K562 (cell line): ENCODE data around the gene CYS1. TPM values are rescaled to one million over a fixed set of nuclear protein-coding genes. Genes with fewer than 3 reads are reported as not detected.

ENCODE experiments used
- ATAC-seq: fragments of 200-7000 bp; cut with Tn5 transposase; 3 replicates; pipeline ENCODE4 v1.9.1; 2020; ENCODE audit warnings: moderate library complexity
- BruUV-seq: library from RNA; stranded (reverse); fragments of 400-500 nt; replicated peaks from 2 replicates; lab custom pipeline; 2021; lab: Mats Ljungman, UMichigan
- CTCF ChIA-PET: fragments of 300-600 bp; formaldehyde crosslinking; extraction: SDS; loops from one replicate; lab custom pipeline; 2021; ENCODE audit warnings: low intra/inter-chr PET ratio; lab: Yijun Ruan, JAX
- POLR2A ChIA-PET: fragments of 300-600, 350-650 bp; sonication (Branson Sonifier 250); formaldehyde crosslinking; extraction: SDS; loops from one replicate; lab custom pipeline; 2021; ENCODE audit warnings: antibody characterized with exemption, inconsistent platforms; lab: Yijun Ruan, JAX
- DNase-seq, 4 experiments: peaks; one replicate each; pipeline versions ENCODE4 v3.0.0 to v3.0.0-alpha.2; 2011 to 2018; ENCODE audit warnings: low spot score in 3 of 4, mixed read lengths in 3 of 4; ENCODE audit errors: extremely low read depth in 1 of 4
- FAIRE-seq: peaks from 2 replicates; lab custom pipeline; 2011; peaks lifted over from hg19 to GRCh38; lab: Jason Lieb, UNC
- H2AFZ ChIP-seq: 2 replicates; pipeline ENCODE4 v1.6.0; 2011; ENCODE audit warnings: low read depth, low read length, control low read depth, inconsistent platforms
- H3K27ac ChIP-seq: fragments of 200-600 bp; 3 replicates; pipeline ENCODE4 v1.8.0; 2011; ENCODE audit warnings: low read depth, mild to moderate bottlenecking, control low read depth, inconsistent platforms, low read length, moderate library complexity, mixed read lengths; ENCODE audit errors: extremely low read depth
- H3K27me3 ChIP-seq, 2 experiments: fragments of 300-600 bp in 1 of 2; 2 replicates in 1 of 2; 3 replicates in 1 of 2; pipeline versions ENCODE4 v1.6.0 to v1.8.0; 2011; ENCODE audit warnings: inconsistent platforms in 2 of 2, low read length in 2 of 2, mild to moderate bottlenecking in 1 of 2, mixed read lengths in 1 of 2, moderate library complexity in 1 of 2; ENCODE audit not compliant: control insufficient read depth in 2 of 2, insufficient read depth in 2 of 2
- H3K36me3 ChIP-seq: fragments of 300-600 bp; 3 replicates; pipeline ENCODE4 v1.8.0; 2011; ENCODE audit warnings: mild to moderate bottlenecking, low read length, inconsistent platforms; ENCODE audit not compliant: control insufficient read depth, insufficient read depth
- H3K4me1 ChIP-seq, 2 experiments: fragments of 200-600 bp in 1 of 2; replicated peaks in 1 of 2; 2 replicates in 1 of 2; 3 replicates in 1 of 2; pipeline versions ENCODE4 v1.5.1 to v1.8.0; 2011; ENCODE audit warnings: inconsistent platforms in 2 of 2, low read length in 2 of 2, mild to moderate bottlenecking in 1 of 2, mixed read lengths in 1 of 2, moderate library complexity in 1 of 2; ENCODE audit not compliant: control insufficient read depth in 2 of 2, insufficient read depth in 2 of 2
- H3K4me2 ChIP-seq: 2 replicates; pipeline ENCODE4 v1.6.1; 2011; ENCODE audit warnings: low read length, control low read depth, inconsistent platforms, mixed read lengths; ENCODE audit not compliant: insufficient read depth
- H3K4me3 ChIP-seq: fragments of 200-600 bp; sonication (generic), shearing (Covaris generic); 2 replicates; pipeline ENCODE4 v1.5.1; 2016; ENCODE audit warnings: control low read depth, inconsistent platforms
- H3K79me2 ChIP-seq: fragments of 200-600 bp; 3 replicates; pipeline ENCODE4 v1.8.0; 2011; ENCODE audit warnings: low read length, inconsistent platforms; ENCODE audit not compliant: control insufficient read depth, insufficient read depth
- H3K9ac ChIP-seq, 2 experiments: 2 replicates each; pipeline versions ENCODE4 v1.6.0 to v1.6.1; 2011; ENCODE audit warnings: low read depth in 2 of 2, low read length in 2 of 2, control low read depth in 1 of 2, inconsistent platforms in 1 of 2, mild to moderate bottlenecking in 1 of 2, mixed read lengths in 1 of 2; ENCODE audit not compliant: insufficient read depth in 1 of 2
- H3K9me1 ChIP-seq: one replicate; pipeline ENCODE4 v1.6.0; 2011; ENCODE audit warnings: inconsistent platforms, mild to moderate bottlenecking, low read length, moderate library complexity; ENCODE audit not compliant: control insufficient read depth, insufficient read depth
- H3K9me3 ChIP-seq: replicated peaks from 2 replicates; pipeline ENCODE4 v1.5.1; 2011; ENCODE audit warnings: low read depth, low read length, inconsistent platforms; ENCODE audit not compliant: control insufficient read depth, insufficient read depth
- H4K20me1 ChIP-seq: replicated peaks from 2 replicates; pipeline ENCODE4 v1.6.1; 2011; ENCODE audit warnings: low read length, inconsistent platforms, mixed read lengths; ENCODE audit not compliant: control insufficient read depth, insufficient read depth
- BCOR ChIP-seq: fragments of 450-650 bp; IDR thresholded peaks from 2 replicates; pipeline ENCODE4 v1.6.1; 2016
- CTBP1 ChIP-seq: fragments of 450-650 bp; IDR thresholded peaks from 2 replicates; pipeline ENCODE4 v1.6.1; 2016; ENCODE audit warnings: borderline replicate concordance
- HDAC3 ChIP-seq: fragments of 450-650 bp; IDR thresholded peaks from 2 replicates; pipeline ENCODE4 v1.6.1; 2018; ENCODE audit warnings: borderline replicate concordance, mild to moderate bottlenecking, moderate library complexity; ENCODE audit not compliant: partially characterized antibody
- KLF6 ChIP-seq: fragments of 250-450 bp; sonication (Bioruptor Pico); IDR thresholded peaks from 2 replicates; pipeline ENCODE4 v1.4.0; 2020; ENCODE audit warnings: mild to moderate bottlenecking, moderate library complexity, borderline replicate concordance
- MAFG ChIP-seq: fragments of 450-650 bp; conservative IDR thresholded peaks from 2 replicates; pipeline ENCODE4 v1.6.1; 2016; ENCODE audit warnings: missing genetic modification characterization, missing compliant biosample characterization
- NFXL1 ChIP-seq: fragments of 450-650 bp; formaldehyde crosslinking; IDR thresholded peaks from 2 replicates; pipeline ENCODE4 v1.4.0; 2021; ENCODE audit warnings: mild to moderate bottlenecking
- PBX2 ChIP-seq, 2 experiments: IDR thresholded peaks in 1 of 2; conservative IDR thresholded peaks in 1 of 2; 2 replicates each; pipeline ENCODE4 v1.6.1; 2016; ENCODE audit warnings: low read depth in 2 of 2, mild to moderate bottlenecking in 1 of 2, missing compliant biosample characterization in 1 of 2, missing genetic modification characterization in 1 of 2, moderate library complexity in 1 of 2
- PHTF2 ChIP-seq: fragments of 250-450 bp; sonication (Bioruptor Pico); IDR thresholded peaks from 2 replicates; pipeline ENCODE4 v1.5.0; 2021; ENCODE audit warnings: mild to moderate bottlenecking
- SP1 ChIP-seq: sonication (generic); formaldehyde crosslinking; IDR thresholded peaks from 2 replicates; pipeline ENCODE4 v1.8.1; 2022; ENCODE audit warnings: mild to moderate bottlenecking, missing genetic modification reagents
- ZKSCAN8 ChIP-seq: fragments of 200-800 bp; sonication (Bioruptor generic); IDR thresholded peaks from 2 replicates; pipeline ENCODE4 v1.6.1; 2016; ENCODE audit warnings: missing genetic modification characterization, missing compliant biosample characterization
- ZNF12 ChIP-seq: sonication (generic); formaldehyde crosslinking; IDR thresholded peaks from 2 replicates; pipeline ENCODE4 v1.4.0; 2020; ENCODE audit warnings: mild to moderate bottlenecking, missing genetic modification reagents
- ZNF175 ChIP-seq: fragments of 200-800 bp; sonication (Bioruptor generic); IDR thresholded peaks from 2 replicates; pipeline ENCODE4 v1.6.1; 2016; ENCODE audit warnings: low read depth, mild to moderate bottlenecking, missing genetic modification characterization, missing compliant biosample characterization
- ZNF23 ChIP-seq: fragments of 250-450 bp; sonication (Bioruptor Pico); IDR thresholded peaks from 2 replicates; pipeline ENCODE4 v1.4.0; 2020; ENCODE audit warnings: mild to moderate bottlenecking
- ZNF232 ChIP-seq: sonication (generic); formaldehyde crosslinking; IDR thresholded peaks from 2 replicates; pipeline ENCODE4 v1.8.0; 2022; ENCODE audit warnings: mild to moderate bottlenecking, missing genetic modification reagents
- ZNF75A ChIP-seq: fragments of 450-650 bp; formaldehyde crosslinking; IDR thresholded peaks from 2 replicates; pipeline ENCODE4 v1.4.0; 2020; ENCODE audit warnings: mild to moderate bottlenecking
- ZNF830 ChIP-seq: fragments of 250-450 bp; sonication (Bioruptor Pico); IDR thresholded peaks from 2 replicates; pipeline ENCODE4 v1.5.0; 2021; ENCODE audit warnings: mild to moderate bottlenecking
- WGBS: fragments of 100-300 bp; shearing (Covaris generic); methylation state at CpG from one replicate; pipeline ENCODE4 v1.1.6; 2016; ENCODE audit warnings: low coverage, mixed read lengths; ENCODE audit not compliant: insufficient coverage; ENCODE audit errors: missing lambda C conversion rate; 5-methylcytosine and 5-hydroxymethylcytosine counted together
- in situ Hi-C: fragments of 300-500 bp; cut with MboI; formaldehyde crosslinking; loops from 4 replicates; pipeline ENCODE4 v1.15.0; 2018; ENCODE audit warnings: inconsistent platforms, mixed read lengths
- intact Hi-C: fragments of 100-400 bp; cut with micrococcal nuclease; formaldehyde crosslinking; loops from 2 replicates; pipeline ENCODE4 v1.14.2; 2022
- polyA plus RNA-seq, 8 experiments: library from polyadenylated mRNA; depleted of rRNA in 4 of 8; stranded (reverse) in 5 of 8; unstranded in 3 of 8; fragments of >200 nt; fragmentation: Nextera tagmentation in 2 of 8; fragmentation: Illumina TruSeq in 1 of 8; extraction: Ambion mirVana in 2 of 8; extraction: Trizol in 1 of 8; gene quantifications; 2 replicates each; pipeline versions ENCODE4 v1.2.1 to v1.2.3, GENCODE V29; 2011 to 2014; ENCODE audit warnings: inconsistent platforms in 1 of 8, missing spikeins in 1 of 8
- total RNA-seq, 7 experiments: library from RNA; depleted of rRNA in 6 of 7; stranded (reverse); fragments of >200 nt in 6 of 7; fragmentation: Illumina TruSeq in 2 of 7; extraction: Trizol in 2 of 7; gene quantifications; 2 replicates each; pipeline versions ENCODE4 v1.2.1 to v1.2.3, GENCODE V29; 2011 to 2021; ENCODE audit warnings: low replicate concordance in 1 of 7

Gene CYS1
- total and polyA plus RNA-seq, 9 of the 15 experiments (the other 6 are each of a cell fraction or from before 2014, with no cell fraction given), result 0.11 to 0.13 TPM; not detected in 7

DNA sequence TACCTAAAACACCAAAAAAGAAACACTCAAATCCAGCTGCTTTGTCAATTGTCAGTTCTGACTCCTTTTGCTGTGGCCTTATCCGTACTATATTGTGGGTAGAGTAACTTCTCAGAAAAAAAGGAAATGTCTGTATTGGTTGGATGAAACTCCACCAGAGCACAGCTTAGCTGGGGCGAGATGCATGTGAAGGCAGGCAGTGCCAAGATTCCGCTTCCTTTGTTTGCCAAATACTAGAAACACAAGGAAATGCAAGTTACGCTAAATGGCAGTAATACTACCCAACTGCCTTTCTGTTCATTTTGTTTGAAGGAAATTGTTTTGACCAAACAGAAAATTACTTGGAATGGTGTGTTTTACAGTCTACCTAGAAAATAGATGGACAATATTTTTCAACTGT is 26.9 kb downstream of the CYS1 start:
- Histone ChIP-seq H3K79me2 (peaks cover 14% of the 10 kb centered on the region), H3K4me2 (no peak overlapping the region), H3K36me3 (peaks cover 54% of the 10 kb centered on the region), H3K27me3 (no peaks in the 10 kb centered on the region), H3K4me3 (no peak overlapping the region), H3K4me1 (peaks cover 11 to 31% of the 10 kb centered on the region in 2 experiments), H3K9ac (no peak overlapping the region), H4K20me1 (peaks cover 3% of the 10 kb centered on the region; the same call in 1 of the 2 replicates), H3K9me1 (no peaks in the 10 kb centered on the region), H2AFZ (no peak overlapping the region), H3K27ac (no peak overlapping the region), H3K9me3 (no peaks in the 10 kb centered on the region)
- DNase-seq (no peak), FAIRE-seq (no peak), ATAC-seq (no peak)
- ChIA-PET POLR2A (interaction anchor here (1.5 kb wide), 1 partner anchor 10 kb away, joined by 7 read pairs; the partner anchor contains the start of gene KLF11), CTCF (no interaction called here)
- no peak for TF ChIP-seq MAFG (tag)
- no peak for TF ChIP-seq PBX2 (CRISPR knock-in tag; IDR thresholded peaks at IDR 0.05; ENCODE audit: low read depth)
- no peak for TF ChIP-seq PBX2 (tag; conservative IDR thresholded peaks at IDR 0.05; ENCODE audit: low read depth)
- TF ChIP-seq ZNF75A, result no peak
- TF ChIP-seq BCOR, result no peak
- TF ChIP-seq ZNF175 (CRISPR knock-in tag), result no peak
- TF ChIP-seq ZNF830 (CRISPR knock-in tag), result no peak
- TF ChIP-seq KLF6, result no peak
- TF ChIP-seq SP1 (CRISPR knock-in tag), result no peak
- TF ChIP-seq ZNF232 (CRISPR knock-in tag), result no peak
- TF ChIP-seq HDAC3, result no peak
- TF ChIP-seq ZKSCAN8 (CRISPR knock-in tag), result no peak
- TF ChIP-seq CTBP1, result no peak
- no peak for TF ChIP-seq PHTF2 (CRISPR knock-in tag)
- TF ChIP-seq ZNF23 (CRISPR knock-in tag), result no peak
- no peak for TF ChIP-seq ZNF12 (CRISPR knock-in tag)
- no peak for TF ChIP-seq NFXL1 (CRISPR knock-in tag)
- WGBS, result 92% methylated on average over 4 of the region's 4 CpGs
- intact Hi-C loops, result no loop called here
- in situ Hi-C loops, result no loop called here
- BruUV-seq, result no TSS peak
